ENCODE results near the gene TRIM28.

The TRIM28 gene

GRCh38 chr19:58560007-58560887, 16.4 kb downstream of the TRIM28 start:
- no peak for DNase-seq (ENCODE audit: low read depth in 2 of 2)

DNA sequence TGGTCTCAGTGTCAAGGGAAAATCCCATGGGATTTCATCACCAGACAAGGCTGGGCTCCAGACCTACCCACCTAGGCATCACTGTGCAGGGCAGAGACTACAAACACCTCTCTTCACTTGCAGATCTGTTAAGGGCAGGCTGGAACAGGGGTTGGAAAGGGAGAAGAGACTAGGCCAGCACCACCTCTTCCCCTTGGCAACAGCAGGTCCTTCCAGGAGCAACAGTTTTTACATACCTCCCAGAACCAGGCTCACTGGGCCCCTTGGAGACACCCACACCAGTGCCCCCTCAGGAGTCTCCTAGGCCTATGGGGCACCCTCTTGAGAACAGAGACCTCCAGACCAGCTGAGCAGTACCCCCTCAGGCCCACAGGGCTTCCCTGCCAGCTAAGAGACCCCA, 17.1 kb downstream of the TRIM28 start:
- DNase-seq (ENCODE audit: low read depth in 2 of 2): no peak

GRCh38 chr19:58561373-58562121, 17.7 kb downstream of the TRIM28 start:
- DNase-seq (ENCODE audit: low read depth in 2 of 2): no peak

- DNase-seq (ENCODE audit: low read depth in 2 of 2): no peak
These were observed 18.5 kb downstream of the TRIM28 start for GRCh38 chr19:58562122-58563033.

DNA sequence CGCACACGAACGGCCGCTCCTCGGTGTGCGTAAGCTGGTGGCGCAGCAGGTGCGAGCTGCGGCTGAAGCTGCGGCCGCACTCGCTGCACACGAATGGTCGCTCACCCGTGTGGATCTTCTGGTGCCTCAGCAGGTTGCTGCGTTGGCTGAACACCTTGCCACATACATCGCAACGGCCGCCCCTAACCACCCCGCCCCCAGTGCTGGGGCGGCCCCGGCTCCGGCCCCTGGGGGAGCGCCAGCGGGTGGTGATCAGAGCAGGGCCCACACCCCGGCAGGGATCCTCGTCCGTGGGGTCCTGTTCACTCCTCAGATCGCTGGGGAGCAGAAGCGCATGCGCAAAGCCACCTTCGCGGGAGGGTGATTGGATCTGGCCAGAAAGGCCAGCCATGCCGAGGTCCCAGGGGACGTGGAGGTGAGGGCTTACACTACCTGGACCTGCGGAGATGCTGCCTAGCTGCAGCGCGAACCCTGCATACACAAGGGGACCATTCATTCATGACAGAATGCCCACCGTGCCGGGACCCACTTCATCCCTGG, 19.2 kb downstream of the TRIM28 start:
- no peak for DNase-seq (ENCODE audit: low read depth in 2 of 2)

GRCh38 chr19:58563823-58564222, 20.0 kb downstream of the TRIM28 start:
- DNase-seq (ENCODE audit: low read depth in 2 of 2): no peak

- DNase-seq (ENCODE audit: low read depth in 2 of 2): no peak
These were observed 23.1 kb downstream of the TRIM28 start for GRCh38 chr19:58566989-58567388.

DNA sequence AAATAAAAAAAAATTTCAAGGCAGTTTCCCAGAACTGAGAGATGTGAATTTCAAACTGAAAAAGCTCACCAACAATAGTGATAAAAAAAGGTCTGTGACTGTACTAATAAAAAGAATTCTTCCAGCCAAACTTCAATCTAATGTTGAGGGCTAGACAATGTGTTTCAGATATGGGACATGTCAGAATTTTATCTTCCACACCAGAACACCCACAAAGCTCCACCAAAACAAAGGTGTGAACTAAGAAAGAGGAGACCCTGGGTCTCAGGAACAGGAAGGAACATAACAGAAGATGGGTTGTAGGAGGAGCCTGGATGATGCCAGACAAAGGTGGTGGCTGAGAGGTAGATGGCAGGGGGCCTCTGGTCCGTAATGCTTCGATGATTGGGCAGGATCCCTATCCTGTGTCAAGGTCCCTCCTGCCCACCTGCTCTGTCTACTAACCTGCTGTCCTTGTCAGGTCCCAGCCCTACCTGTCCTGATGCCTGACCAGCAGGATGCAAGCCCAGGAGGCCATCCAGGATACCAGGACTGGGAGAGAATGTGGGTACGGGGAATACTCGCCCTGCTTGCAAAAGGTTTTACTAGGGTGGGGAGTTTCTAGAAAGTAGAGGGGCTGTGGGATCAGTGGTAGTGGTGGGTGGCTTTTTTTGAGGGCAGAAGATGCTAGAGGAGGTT, 24.7 kb downstream of the TRIM28 start:
- DNase-seq (ENCODE audit: low read depth in 2 of 2): no peak

DNA sequence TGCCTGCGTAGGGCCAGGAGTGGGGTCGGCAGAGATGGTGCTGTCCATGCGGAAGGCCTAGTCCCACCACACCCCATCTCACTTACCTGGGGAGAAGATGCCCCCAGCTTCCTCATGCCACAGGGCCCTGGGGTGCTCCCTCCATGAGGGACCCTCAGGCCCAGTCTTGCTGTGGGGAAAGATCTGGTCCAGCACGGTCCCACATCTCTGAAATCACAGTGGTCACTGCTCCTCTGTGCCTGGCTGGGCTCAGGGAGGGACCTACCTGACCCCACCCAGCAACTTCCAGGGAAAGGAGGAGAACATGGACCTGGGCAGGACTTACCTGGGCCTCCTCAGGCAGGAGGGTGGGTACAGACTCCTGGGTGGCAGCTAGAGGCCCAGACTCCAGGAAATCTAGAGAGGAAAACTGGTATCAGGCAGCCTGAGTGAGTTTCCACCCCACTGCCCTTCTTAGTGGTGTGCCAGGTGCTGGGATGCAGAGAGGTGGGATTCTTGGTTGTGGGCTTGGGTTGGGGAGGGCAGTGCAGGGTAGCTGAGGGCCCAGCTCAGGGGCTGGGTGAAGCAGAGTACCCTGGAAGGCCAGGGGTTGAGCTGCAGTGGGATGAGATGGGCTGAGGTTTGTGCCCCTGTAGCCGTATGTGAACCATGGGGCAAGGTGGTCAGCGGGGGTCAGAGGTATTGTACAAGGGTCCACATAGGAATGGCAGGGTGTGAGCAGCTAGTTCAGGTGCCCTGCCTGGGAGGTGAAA, 25.5 kb downstream of the TRIM28 start:
- DNase-seq (ENCODE audit: low read depth in 2 of 2): no peak

GRCh38 chr19:58569943-58570670, 26.2 kb downstream of the TRIM28 start:
- no peak for DNase-seq (ENCODE audit: low read depth in 2 of 2)

DNA sequence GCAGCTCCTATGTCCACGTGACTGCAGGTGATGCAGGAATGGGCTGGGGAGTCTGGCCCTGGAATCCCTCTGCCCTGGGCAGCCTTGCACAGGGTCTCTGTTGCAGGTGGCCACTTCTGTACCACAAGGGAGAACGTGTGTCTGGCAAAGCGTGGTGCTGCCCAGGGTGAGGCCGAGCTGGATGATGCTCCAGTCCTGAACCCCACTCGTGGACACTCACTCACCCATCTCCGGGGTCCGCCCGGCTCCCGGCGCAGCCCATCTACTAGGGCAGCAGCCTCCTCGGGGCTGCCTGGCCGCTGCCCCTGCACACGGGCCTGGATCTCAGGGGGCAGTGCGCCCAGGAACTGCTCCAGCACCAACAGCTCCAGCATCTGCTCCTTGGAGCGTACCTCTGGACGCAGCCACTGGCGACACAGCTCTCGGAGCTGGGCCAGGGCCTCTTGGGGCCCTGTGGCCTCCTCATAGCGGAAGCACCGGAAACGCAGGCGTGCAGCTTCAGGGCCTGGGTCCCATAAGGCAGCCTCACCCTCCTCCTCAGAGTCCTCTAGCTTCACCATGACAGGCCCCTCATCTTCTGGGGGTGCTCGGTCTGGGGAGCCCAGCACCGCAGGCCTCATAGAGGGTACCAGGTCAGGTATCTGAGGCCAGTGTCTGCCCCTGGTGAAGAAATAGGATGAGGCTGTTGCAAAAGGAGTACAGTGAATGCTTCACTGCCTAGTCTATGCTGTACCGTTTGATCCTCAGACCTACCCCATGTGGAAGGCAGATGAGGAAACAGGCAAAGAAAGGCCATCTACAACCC, 27.1 kb downstream of the TRIM28 start:
- DNase-seq (ENCODE audit: low read depth in 2 of 2): no peak

- no peak for DNase-seq (ENCODE audit: low read depth in 2 of 2)
These were observed 27.7 kb downstream of the TRIM28 start for GRCh38 chr19:58571575-58571947.

DNA sequence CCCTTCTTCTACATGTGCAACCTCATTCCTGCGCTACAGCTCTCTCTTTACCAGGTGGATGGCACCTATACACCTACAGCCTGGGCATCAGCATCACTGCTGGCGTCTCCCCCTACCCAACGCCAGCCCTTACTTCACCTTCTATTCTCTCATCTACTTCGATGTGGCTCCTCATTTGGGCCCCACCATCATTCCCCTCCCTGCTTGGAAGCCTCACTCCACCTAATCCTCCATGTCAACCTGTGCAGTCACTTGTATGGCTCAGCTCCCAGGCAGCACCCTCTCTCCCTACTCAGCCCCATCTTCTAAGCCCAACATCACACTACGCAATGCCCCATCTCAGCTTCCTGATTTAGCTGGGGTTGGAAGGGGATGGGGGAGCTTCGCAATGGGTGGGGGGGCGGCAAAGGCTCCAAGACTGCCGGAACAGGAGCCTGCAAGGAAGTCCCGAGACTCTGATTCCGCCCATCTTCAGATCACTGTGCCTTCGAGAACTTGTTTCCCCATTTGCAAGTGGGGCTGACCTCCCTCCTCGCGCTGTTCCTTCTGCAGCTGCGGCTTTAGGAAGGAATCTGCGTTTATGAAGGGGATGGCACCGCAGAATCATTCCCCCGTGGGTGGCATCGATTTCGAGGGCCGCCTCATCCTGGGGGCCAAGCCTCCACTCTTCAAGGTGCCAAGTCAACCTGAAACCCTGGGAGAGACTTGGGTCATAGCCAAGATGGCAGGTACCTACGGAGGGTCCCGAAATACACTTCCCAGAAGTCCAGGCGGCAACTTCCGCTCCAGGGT, 28.4 kb downstream of the TRIM28 start:
- DNase-seq (ENCODE audit: low read depth in 2 of 2): no peak

DNA sequence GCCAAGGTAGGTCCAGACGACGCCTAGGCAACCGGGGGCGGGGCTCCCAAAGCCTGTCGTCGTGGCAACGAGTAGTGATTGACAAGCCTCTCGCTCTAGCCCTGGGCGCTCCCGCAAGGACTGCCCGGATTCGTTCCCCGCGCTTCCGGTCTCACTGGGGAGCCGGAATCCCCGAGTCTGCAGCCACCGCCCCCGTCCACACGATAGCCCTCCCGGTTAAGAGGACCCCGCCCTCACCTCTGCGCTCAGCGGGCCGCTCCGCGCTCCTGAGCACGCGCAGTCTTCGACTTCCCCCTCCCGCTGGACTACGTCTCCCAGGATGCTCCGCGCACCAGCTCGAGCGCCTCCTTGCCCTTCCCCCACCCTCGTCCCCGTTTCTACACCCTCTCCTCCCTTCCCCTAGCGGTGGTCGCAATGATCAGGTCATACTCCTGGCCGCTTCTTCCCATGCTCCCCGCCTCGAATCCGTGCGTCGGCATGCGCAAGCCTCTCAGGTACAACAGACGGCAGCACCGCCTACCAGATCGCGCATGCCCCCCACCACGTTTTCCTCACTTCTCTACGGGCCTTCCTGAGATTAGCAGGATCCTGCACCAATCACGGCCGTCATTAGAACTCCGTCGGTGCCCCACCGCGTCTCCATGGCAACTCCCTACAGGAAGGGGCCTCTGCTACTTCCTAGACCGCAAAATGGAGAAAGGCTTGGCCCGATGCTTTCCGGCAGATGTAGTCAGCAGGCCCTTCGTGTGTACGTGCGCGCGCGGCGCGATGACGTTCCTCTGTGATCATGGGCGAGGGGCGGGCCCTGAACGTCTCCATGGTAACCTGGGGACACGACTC, 29.2 kb downstream of the TRIM28 start, which contains the start of gene MZF1:
Gene MZF1 (minus strand): TSS at position 518 of the 840 bp plus-strand sequence. CDS start 1,946 bp downstream, outside the sequence.
- peak; percentile 98 to 99 for DNase-seq (ENCODE audit: low read depth in 2 of 2)

DNA sequence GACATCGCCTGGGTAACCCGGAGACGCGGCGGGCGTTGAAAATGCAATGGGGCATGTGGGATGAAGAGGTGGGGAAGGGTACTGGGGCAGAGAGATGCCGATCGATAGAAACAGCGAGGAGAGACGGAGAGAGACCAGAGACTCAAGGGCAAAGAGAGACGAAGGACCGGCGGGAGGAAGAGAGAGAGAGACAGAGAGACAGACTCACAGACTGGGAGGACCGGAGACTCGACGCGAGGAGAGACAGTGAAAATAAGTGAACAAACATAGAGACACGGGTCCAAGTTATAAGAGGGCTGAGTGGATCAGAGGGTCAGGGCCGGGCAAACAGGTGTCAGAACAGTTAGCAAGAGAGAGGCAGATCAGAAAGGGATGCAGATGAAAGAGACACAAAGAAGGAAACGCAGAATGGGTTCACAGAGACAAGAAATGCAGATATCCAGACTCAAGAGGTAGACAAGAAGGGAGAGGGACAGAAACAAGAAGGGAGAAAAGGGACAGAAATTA, 29.8 kb downstream of the TRIM28 start:
- no peak for DNase-seq (ENCODE audit: low read depth in 2 of 2)

DNA sequence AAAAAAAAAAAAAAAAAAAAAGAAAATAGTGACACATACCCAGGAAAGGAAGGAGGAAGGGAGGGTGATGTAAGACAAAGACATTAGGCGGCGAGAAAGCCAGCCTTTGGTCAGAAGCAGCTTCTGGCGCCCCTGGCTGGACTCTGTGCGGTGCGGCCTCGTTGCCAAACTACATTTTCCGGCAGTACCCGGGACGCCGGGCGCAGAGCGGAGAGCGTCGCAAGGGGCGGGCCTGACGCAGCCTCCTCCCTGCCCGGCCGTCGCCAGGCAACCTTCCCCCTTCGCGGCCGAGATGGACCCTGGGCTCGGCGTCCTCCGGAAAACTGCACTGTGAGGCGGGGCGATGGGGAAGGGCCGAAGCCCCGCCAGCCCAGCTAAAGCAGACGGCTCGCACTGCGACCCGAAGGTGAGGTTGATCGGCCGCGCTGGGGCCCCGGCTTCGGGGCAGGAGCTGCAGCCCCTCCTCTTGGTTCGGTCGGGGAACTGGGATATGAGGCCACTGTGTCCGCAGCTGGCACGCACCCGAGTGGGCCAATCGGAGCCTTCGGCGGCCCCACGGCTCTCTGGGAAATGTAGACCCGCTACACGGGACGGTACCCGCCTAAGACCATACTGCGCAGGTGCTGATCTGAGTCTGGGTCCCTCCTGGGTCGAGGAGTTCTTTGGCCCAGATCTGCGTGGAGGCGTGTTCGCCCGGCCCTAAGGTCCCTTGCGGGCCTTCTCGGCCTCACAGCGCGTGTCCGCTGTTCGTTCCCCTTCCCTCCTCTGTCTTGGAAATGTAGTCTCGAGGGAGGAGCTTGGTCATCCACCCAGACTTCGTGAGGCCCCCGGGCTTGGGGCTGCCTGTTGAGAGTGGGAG, 31.5 kb downstream of the TRIM28 start:
- peak; percentile 59 to 71 for DNase-seq (ENCODE audit: low read depth in 2 of 2)
